HG02973 (cell line): Measurements from ENCODE around the gene UNC80.

ENCODE experiments used
- ATAC-seq: cut with Tn5 transposase; IDR thresholded peaks from one replicate; pipeline ENCODE4 v1.9.1; 2021; ENCODE audit warnings: moderate library complexity; ENCODE audit not compliant: unreplicated experiment

Gene UNC80

GRCh38 chr2:210004881-210005280 is 233.2 kb downstream of the UNC80 start:
- no peak for ATAC-seq

GRCh38 chr2:210007895-210008294 is 236.3 kb downstream of the UNC80 start:
- no peak for ATAC-seq

- ATAC-seq = no peak
Observed at GRCh38 chr2:210009126-210009525, 237.5 kb downstream of the UNC80 start.

- no peak for ATAC-seq
Observed at GRCh38 chr2:210009896-210010295, 238.3 kb downstream of the UNC80 start.

GRCh38 chr2:210020138-210020537 is 248.5 kb downstream of the UNC80 start:
- no peak for ATAC-seq

- no peak for ATAC-seq
Observed at GRCh38 chr2:210022824-210023223, 251.2 kb downstream of the UNC80 start.

- ATAC-seq = no peak
Observed at GRCh38 chr2:210027608-210028007, 256.0 kb downstream of the UNC80 start.

GRCh38 chr2:210028178-210028577 is 256.5 kb downstream of the UNC80 start:
- ATAC-seq = no peak

GRCh38 chr2:210034087-210034683 is 262.6 kb downstream of the UNC80 start:
- no peak for ATAC-seq

GRCh38 chr2:210035679-210036078 is 264.0 kb downstream of the UNC80 start:
- ATAC-seq = no peak

GRCh38 chr2:210038078-210038477 is 266.4 kb downstream of the UNC80 start:
- ATAC-seq = no peak

GRCh38 chr2:210046851-210047500 is 275.3 kb downstream of the UNC80 start:
- no peak for ATAC-seq
